ENCODE results near the gene HDAC4.
"Not testable (repeated sequence)": the region's sequence is repeated elsewhere in the genome, so short reads cannot be mapped to it uniquely, and the experiment has no call there.

The HDAC4 gene

DNA sequence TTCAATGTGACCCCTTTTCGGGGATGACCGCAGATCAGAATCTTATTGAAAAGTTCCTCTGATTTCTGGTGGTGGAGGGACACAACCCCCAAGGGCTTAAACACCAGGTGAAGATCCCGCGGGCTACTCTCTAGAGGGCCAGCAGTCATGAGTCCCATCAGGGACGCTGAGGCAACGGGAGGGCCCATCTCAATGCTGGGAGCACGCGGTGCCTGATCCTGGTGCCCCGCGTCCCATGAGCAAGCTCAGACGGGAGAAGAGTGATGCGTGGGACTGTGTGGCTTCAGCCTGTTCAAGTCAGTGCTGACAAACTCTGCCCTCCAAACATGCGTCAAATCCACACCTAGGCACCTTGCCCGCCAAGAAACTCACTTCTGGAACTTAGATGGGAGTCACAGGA is 328.0 kb downstream of the HDAC4 start:
- Histone ChIP-seq H3K27ac (ENCODE audit: low read depth, low read length, poor library complexity, severe bottlenecking) (no peak overlapping the region), H3K9ac (ENCODE audit: low read length) (no peak overlapping the region), H3F3A (ENCODE audit: insufficient read depth, low read length) (no peaks in the 10 kb centered on the region), H3K4me1 (ENCODE audit: insufficient read depth, low read length, severe bottlenecking) (no peaks in the 10 kb centered on the region), H3K9me2 (ENCODE audit: low read depth, low read length) (no peaks in the 10 kb centered on the region), H3K36me3 (ENCODE audit: insufficient read depth, low read length) (no peaks in the 10 kb centered on the region), H4K20me1 (ENCODE audit: insufficient read depth, low read length) (no peaks in the 10 kb centered on the region), H3K4me2 (ENCODE audit: low read length) (no peak overlapping the region), H3K9me3 (ENCODE audit: low read length) (no peaks in the 10 kb centered on the region), H3K4me3 (ENCODE audit: low read depth, low read length, poor library complexity, severe bottlenecking) (no peak overlapping the region), H2AFZ (ENCODE audit: low read length) (no peak overlapping the region), H3K79me2 (ENCODE audit: insufficient read depth, low read length) (no peaks in the 10 kb centered on the region), H3K27me3 (ENCODE audit: insufficient read depth, low read length) (no peaks in the 10 kb centered on the region)
- TF ChIP-seq, protein P1, sequence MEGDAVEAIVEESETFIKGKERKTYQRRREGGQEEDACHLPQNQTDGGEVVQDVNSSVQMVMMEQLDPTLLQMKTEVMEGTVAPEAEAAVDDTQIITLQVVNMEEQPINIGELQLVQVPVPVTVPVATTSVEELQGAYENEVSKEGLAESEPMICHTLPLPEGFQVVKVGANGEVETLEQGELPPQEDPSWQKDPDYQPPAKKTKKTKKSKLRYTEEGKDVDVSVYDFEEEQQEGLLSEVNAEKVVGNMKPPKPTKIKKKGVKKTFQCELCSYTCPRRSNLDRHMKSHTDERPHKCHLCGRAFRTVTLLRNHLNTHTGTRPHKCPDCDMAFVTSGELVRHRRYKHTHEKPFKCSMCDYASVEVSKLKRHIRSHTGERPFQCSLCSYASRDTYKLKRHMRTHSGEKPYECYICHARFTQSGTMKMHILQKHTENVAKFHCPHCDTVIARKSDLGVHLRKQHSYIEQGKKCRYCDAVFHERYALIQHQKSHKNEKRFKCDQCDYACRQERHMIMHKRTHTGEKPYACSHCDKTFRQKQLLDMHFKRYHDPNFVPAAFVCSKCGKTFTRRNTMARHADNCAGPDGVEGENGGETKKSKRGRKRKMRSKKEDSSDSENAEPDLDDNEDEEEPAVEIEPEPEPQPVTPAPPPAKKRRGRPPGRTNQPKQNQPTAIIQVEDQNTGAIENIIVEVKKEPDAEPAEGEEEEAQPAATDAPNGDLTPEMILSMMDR (IDR thresholded peaks at IDR 0.05; ENCODE audit: low read length), result no peak
- TF ChIP-seq EZH2 (IDR thresholded peaks at IDR 0.05; ENCODE audit: borderline replicate concordance, low read length), result no peak

DNA sequence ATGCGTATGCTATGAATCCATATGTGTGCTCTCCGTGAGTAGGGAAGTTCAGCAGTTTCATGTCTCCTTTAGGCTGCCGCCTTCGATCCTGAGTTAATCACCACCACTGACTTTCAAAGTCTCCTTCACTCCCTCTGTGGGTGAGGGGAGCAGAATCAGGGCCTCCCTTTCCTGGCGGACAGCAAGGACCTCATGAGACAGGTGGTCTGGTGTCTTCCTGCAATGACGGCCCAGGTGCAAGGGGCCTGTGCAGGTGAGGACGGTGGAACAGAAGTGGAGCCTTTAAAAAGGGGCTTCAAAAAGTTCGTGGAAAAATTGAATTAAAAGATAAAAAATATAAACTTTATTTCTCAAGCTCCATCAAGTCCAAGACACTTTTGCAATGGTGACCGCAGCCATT is 330.4 kb downstream of the HDAC4 start:
- Histone ChIP-seq H3K9me3 (ENCODE audit: low read length) (no peaks in the 10 kb centered on the region), H3K4me2 (ENCODE audit: low read length) (no peak overlapping the region), H3F3A (ENCODE audit: insufficient read depth, low read length) (no peaks in the 10 kb centered on the region), H3K27me3 (ENCODE audit: insufficient read depth, low read length) (no peaks in the 10 kb centered on the region), H2AFZ (ENCODE audit: low read length) (no peak overlapping the region), H3K36me3 (ENCODE audit: insufficient read depth, low read length) (no peaks in the 10 kb centered on the region), H3K4me3 (ENCODE audit: low read depth, low read length, poor library complexity, severe bottlenecking) (no peak overlapping the region), H3K79me2 (ENCODE audit: insufficient read depth, low read length) (no peaks in the 10 kb centered on the region), H3K9me2 (ENCODE audit: low read depth, low read length) (no peaks in the 10 kb centered on the region), H3K27ac (ENCODE audit: low read depth, low read length, poor library complexity, severe bottlenecking) (no peak overlapping the region), H4K20me1 (ENCODE audit: insufficient read depth, low read length) (no peaks in the 10 kb centered on the region), H3K4me1 (ENCODE audit: insufficient read depth, low read length, severe bottlenecking) (no peaks in the 10 kb centered on the region), H3K9ac (ENCODE audit: low read length) (no peak overlapping the region)
- TF ChIP-seq EZH2 (IDR thresholded peaks at IDR 0.05; ENCODE audit: borderline replicate concordance, low read length), result no peak
- TF ChIP-seq, protein P1 (IDR thresholded peaks at IDR 0.05; ENCODE audit: low read length), result no peak

DNA sequence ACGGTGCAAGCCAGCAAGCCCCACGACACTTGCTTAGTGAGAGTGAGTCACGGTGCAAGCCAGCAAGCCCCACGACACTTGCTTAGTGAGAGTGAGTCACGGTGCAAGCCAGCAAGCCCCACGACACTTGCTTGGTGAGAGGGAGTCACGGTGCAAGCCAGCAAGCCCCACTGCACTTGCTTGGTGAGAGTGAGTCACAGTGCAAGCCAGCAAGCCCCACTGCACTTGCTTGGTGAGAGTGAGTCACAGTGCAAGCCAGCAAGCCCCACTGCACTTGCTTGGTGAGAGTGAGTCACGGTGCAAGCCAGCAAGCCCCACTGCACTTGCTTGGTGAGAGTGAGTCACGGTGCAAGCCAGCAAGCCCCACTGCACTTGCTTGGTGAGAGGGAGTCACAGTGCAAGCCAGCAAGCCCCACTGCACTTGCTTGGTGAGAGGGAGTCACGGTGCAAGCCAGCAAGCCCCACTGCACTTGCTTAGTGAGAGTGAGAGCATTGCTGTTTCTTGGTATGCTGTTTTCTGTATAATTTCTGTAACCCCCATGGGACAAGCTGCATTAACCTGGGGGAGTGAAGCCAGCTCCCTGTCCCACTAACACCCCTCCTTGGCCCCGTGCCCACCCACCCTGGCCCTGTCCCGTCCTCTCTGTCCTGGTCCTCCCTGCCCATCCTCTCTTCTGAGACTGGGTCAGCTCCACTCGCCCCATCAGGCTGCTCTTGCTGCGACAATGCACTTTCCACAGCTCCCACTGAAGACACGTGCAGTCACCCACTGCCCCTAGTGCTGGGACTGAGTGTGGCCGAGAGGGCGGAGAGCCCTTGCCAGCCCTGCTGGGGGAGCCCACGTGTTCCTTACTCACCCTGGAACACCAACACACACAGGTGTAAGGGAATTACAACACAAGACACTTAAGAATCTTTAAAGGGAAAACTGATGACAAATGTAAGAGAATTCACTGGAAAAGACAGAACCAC is 331.2 kb downstream of the HDAC4 start:
- H2AFZ ChIP-seq (ENCODE audit: low read length); H3K4me3 ChIP-seq (ENCODE audit: low read depth, low read length, poor library complexity, severe bottlenecking); H3K36me3 ChIP-seq (ENCODE audit: insufficient read depth, low read length); H3K9me2 ChIP-seq (ENCODE audit: low read depth, low read length); H3F3A ChIP-seq (ENCODE audit: insufficient read depth, low read length); H3K9ac ChIP-seq (ENCODE audit: low read length); H3K27ac ChIP-seq (ENCODE audit: low read depth, low read length, poor library complexity, severe bottlenecking); H3K79me2 ChIP-seq (ENCODE audit: insufficient read depth, low read length); H4K20me1 ChIP-seq (ENCODE audit: insufficient read depth, low read length); H3K4me1 ChIP-seq (ENCODE audit: insufficient read depth, low read length, severe bottlenecking); H3K4me2 ChIP-seq (ENCODE audit: low read length); H3K9me3 ChIP-seq (ENCODE audit: low read length); H3K27me3 ChIP-seq (ENCODE audit: insufficient read depth, low read length): not testable (repeated sequence)
- TF ChIP-seq, protein P1 (IDR thresholded peaks at IDR 0.05; ENCODE audit: low read length), result peak; percentile 39; the same call in 1 of the 2 replicates
